HCEC 1CT (cell line): Measurements from ENCODE around the gene SERPINA3.
"Not testable (repeated sequence)": the region's sequence is repeated elsewhere in the genome, so short reads cannot be mapped to it uniquely, and the experiment has no call there.

Experiments
- DNase-seq: peaks from one replicate; pipeline ENCODE4 v3.0.0-alpha.2; 2017

The SERPINA3 gene

DNA sequence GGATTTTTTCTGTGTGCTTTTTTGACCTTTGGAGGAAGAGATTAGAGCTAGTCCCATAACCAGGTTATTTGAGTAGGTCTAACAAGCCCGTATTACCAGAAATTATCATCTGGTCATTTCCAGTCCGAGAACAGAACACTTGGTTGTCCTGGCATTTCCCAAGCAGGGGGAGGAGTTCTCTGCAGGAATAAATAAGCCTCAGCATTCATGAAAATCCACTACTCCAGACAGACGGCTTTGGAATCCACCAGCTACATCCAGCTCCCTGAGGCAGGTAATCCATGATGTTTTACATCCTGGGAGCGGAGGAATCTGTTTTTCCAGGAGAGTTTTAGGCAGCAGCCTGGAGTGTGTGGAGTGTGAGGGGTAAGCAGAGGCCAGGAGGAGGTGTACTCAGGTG, at the start of gene SERPINA3:
Gene SERPINA3 (plus strand): TSS at position 218 of the 400 bp plus-strand sequence. CDS start 2,051 bp downstream, outside the sequence.
- no peak for DNase-seq

DNA sequence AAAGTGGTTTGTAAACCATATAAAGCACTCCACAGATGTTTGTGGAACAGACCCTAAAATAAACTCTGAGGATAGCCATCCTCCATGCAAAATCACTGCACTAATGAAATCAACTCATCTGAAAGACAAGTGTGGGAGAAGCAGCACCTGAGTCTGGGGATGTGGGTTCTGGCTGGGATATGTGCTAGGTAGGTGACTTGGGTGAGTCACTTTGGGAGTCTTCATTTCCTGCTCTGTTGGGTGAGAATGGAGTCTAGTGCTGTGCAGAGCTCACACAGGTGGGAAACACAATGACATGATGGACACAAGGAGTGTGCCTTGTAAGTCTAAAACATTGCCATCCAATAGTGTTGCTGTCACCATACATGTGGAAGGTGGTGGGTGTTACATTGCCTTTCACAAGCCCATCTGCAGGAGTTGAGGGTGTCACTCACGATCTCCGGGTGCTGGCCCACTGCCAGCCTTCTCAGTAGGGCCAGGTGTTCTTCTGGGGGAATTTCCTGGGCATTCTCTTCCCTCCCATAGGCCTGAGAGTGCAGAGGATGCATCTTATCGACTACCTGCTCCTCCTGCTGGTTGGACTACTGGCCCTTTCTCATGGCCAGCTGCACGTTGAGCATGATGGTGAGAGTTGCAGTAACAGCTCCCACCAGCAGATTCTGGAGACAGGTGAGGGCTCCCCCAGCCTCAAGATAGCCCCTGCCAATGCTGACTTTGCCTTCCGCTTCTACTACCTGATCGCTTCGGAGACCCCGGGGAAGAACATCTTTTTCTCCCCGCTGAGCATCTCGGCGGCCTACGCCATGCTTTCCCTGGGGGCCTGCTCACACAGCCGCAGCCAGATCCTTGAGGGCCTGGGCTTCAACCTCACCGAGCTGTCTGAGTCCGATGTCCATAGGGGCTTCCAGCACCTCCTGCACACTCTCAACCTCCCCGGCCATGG, 49.0 kb upstream of the SERPINA3 start:
- DNase-seq: no peak

DNA sequence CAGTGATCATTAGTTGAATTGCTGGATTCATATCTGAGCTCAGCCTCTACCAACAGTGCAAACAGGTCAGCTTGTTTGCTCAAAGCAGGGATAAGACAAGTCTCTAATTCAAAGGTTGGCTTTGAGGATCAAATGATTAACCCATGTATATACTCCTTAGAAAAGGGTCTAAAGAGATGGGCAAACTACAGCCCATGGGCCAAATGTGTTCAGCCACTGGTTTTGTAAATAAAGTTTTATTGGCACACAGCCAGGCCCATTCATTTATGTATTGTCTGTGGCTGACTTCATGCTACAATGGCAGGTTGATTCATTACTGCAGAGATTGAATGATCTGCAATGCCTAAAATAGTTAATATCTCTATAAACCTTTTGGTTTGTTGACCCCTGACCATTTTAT, 47.8 kb upstream of the SERPINA3 start:
- DNase-seq: no peak

DNA sequence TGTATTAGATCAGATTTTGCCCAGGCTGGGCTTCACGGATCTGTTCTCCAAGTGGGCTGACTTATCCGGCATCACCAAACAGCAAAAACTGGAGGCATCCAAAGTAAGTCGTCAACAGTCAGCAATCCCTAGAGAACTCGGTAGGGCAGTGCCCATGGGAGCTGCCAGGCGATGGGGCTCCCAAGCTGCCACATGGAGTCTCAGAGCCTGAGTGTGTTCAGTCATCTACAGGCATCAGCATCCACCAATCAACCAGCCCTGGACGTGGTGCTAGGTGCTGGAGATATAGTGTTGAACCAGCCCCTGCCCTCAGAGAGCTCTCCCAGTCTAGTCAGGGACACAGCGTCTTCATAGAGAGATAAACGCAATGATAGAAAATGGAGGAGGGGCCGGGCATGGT, 44.0 kb upstream of the SERPINA3 start:
- DNase-seq: no peak

GRCh38 chr14:94569381-94570001, 42.7 kb upstream of the SERPINA3 start:
- no peak for DNase-seq

- DNase-seq: no peak
Observed at GRCh38 chr14:94570002-94570400, 42.2 kb upstream of the SERPINA3 start.

GRCh38 chr14:94570440-94570839, 41.8 kb upstream of the SERPINA3 start:
- no peak for DNase-seq

- no peak for DNase-seq
Observed at GRCh38 chr14:94571395-94571794, 40.8 kb upstream of the SERPINA3 start.

DNA sequence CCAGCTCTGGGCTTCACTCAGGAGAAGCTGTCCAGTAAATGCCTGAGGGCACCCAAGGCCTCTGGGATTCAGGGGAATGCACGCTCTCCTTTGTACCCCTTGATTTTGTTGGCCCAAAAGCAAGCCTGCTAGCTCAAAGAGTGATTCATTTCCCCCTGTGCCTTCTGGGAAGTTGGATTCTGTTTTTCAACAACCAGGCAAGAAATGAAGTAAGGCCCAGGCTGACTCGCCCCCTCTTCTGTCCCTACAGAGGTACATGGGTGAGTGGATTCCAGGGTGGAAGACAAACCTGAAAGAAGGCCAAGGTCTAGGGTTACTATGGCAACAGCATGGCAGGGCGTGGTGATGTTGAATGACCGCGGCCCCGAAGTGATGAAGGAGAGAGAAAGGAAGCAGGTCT, 40.2 kb upstream of the SERPINA3 start:
- DNase-seq: no peak

- DNase-seq: no peak
Observed at GRCh38 chr14:94572637-94573303, 39.4 kb upstream of the SERPINA3 start.

- DNase-seq: no peak
Observed at GRCh38 chr14:94573475-94574277, 38.5 kb upstream of the SERPINA3 start.

GRCh38 chr14:94574336-94574735, 37.9 kb upstream of the SERPINA3 start:
- DNase-seq: no peak

- DNase-seq: no peak
Observed at GRCh38 chr14:94575730-94576585, 36.2 kb upstream of the SERPINA3 start.

DNA sequence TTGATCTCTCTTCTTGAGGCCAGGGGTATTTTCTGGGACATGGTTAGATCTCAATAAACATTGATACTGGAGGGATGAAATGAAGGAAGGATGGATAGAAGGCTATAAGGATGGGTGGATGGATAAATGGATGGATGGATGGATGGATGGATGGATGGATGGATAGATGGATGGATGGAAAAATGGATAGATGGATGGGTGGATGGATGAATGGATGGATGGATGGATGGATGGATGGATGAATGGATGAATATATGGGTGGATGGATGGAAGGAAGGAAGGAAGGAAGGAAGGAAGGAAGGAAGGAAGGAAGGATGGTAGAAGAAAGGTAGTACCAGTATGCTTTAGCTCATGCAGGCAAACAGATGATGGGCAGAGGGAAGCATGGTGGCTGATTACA, 34.7 kb upstream of the SERPINA3 start:
- DNase-seq: not testable (repeated sequence)

GRCh38 chr14:94578712-94579111, 33.5 kb upstream of the SERPINA3 start:
- DNase-seq: no peak

- DNase-seq: no peak
Observed at GRCh38 chr14:94581127-94581999, 30.8 kb upstream of the SERPINA3 start, which contains the start of gene SERPINA5. Gene SERPINA5, plus strand, starts transcription at chr14:94581426. Its CDS starts 5,937 bp downstream, at chr14:94587363.

DNA sequence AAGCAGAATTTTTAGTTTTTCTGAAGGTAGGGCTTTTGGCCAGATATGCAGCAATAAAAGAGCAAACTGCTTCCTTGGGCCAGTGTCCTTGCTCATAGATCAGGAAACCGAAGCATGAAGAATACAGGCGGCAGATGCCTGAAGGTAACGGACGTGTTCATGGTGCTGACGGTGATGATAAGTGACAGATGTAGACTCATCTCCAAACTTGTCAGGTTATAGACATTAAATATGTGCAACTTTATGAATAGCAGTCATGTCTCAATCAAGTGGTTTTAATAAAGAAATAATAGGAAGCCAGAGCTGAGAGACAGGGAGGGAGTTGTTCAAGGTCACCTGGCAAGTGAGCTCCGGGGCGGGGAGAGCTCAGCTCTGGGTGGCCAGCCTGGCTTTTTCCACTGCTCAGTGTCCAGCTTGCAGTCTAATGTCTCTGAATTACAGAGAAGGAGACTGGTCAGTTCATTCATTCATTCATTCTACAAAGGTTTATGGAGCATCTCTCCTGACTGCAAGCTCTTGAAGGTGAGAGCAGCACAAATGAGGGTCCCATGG, 29.9 kb upstream of the SERPINA3 start:
- no peak for DNase-seq

DNA sequence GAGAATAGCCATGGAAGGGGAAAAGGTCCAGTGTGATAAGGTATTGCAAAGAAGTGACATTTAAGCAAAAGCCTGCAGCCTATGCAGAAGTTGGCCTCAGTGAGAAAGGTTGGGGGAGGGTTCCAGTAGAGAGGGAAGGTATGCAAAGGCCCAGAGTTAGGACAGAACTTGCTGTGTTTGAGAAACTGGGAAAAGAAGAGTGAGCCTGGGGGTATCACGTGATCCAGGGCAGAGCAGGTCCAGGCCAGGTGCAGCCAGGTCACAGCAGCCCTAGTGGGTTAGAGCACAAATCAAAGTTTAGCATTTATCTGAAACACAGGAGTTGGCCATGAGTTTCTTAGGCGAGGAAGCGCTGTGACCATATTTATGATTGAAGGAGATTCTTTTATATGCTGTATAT, 29.3 kb upstream of the SERPINA3 start:
- no peak for DNase-seq

GRCh38 chr14:94583557-94583956, 28.6 kb upstream of the SERPINA3 start:
- DNase-seq: no peak

- DNase-seq: no peak
Observed at GRCh38 chr14:94584591-94585280, 27.5 kb upstream of the SERPINA3 start.
